NCI-H2107 treated with DMSO at 0.1 percent for 48 hours (cell line): ENCODE measurements around the gene GATB.
"Not testable (repeated sequence)": the region's sequence is repeated elsewhere in the genome, so short reads cannot be mapped to it uniquely, and the experiment has no call there.

ENCODE experiments used
- DNase-seq: peaks from one replicate; lab custom pipeline; 2025; ENCODE audit not compliant: unreplicated experiment; lab: John Stamatoyannopoulos, UW

Gene GATB

GRCh38 chr4:151736852-151737251 is 24.0 kb downstream of the GATB start:
- DNase-seq, result not testable (repeated sequence)

GRCh38 chr4:151736361-151736760 is 24.4 kb downstream of the GATB start:
- DNase-seq, result no peak

GRCh38 chr4:151731670-151732069 is 29.1 kb downstream of the GATB start:
- not testable (repeated sequence) for DNase-seq

GRCh38 chr4:151729731-151730559 is 30.9 kb downstream of the GATB start:
- no peak for DNase-seq

- DNase-seq, result no peak
Observed at GRCh38 chr4:151728679-151729078, 32.1 kb downstream of the GATB start.

- no peak for DNase-seq
Observed at GRCh38 chr4:151728006-151728405, 32.8 kb downstream of the GATB start.

GRCh38 chr4:151727365-151727764 is 33.4 kb downstream of the GATB start:
- DNase-seq, result no peak

- no peak for DNase-seq
Observed at GRCh38 chr4:151725087-151725486, 35.7 kb downstream of the GATB start.

- DNase-seq, result no peak
Observed at GRCh38 chr4:151721916-151722315, 38.9 kb downstream of the GATB start.

- DNase-seq, result peak; percentile 71
Observed at GRCh38 chr4:151721466-151721865, 39.3 kb downstream of the GATB start.

- DNase-seq, result no peak
Observed at GRCh38 chr4:151719956-151720334, 40.9 kb downstream of the GATB start.

GRCh38 chr4:151718984-151719955 is 41.5 kb downstream of the GATB start:
- DNase-seq, result no peak

GRCh38 chr4:151717909-151718628 is 42.7 kb downstream of the GATB start:
- DNase-seq, result no peak

GRCh38 chr4:151717314-151717713 is 43.5 kb downstream of the GATB start:
- no peak for DNase-seq

- DNase-seq, result no peak
Observed at GRCh38 chr4:151716324-151716723, 44.5 kb downstream of the GATB start.

GRCh38 chr4:151715881-151716280 is 44.9 kb downstream of the GATB start:
- no peak for DNase-seq

- DNase-seq, result no peak
Observed at GRCh38 chr4:151712777-151713176, 48.0 kb downstream of the GATB start.

GRCh38 chr4:151711646-151712045 is 49.2 kb downstream of the GATB start:
- no peak for DNase-seq

GRCh38 chr4:151709587-151709986 is 51.2 kb downstream of the GATB start:
- no peak for DNase-seq

- DNase-seq, result no peak
Observed at GRCh38 chr4:151709071-151709470, 51.7 kb downstream of the GATB start.

GRCh38 chr4:151708100-151708499 is 52.7 kb downstream of the GATB start:
- DNase-seq, result no peak
